Endothelial cell of umbilical vein (primary cell): ENCODE measurements around the gene CDO1. TPM values are rescaled to one million over a fixed set of nuclear protein-coding genes. Genes with fewer than 3 reads are reported as not detected.

Source experiments
- BruUV-seq: library from RNA; stranded (reverse); fragments of 400-500 nt; replicated peaks from 2 replicates; lab custom pipeline; 2021; lab: Mats Ljungman, UMichigan
- CTCF ChIA-PET: fragments of 300-600, 350-600 bp; sonication (Branson Sonifier 250); formaldehyde crosslinking; loops from one replicate; lab custom pipeline; 2021; ENCODE audit warnings: antibody characterized with exemption, inconsistent platforms; lab: Charles Lee
- POLR2A ChIA-PET: fragments of 300-600, 350-600 bp; sonication (Branson Sonifier 250); formaldehyde crosslinking; loops from one replicate; lab custom pipeline; 2021; ENCODE audit warnings: antibody characterized with exemption, inconsistent platforms; lab: Charles Lee
- DNase-seq: peaks from one replicate; pipeline ENCODE4 v3.0.0-alpha.2; 2011; ENCODE audit warnings: low read depth, low spot score
- FAIRE-seq: peaks from 2 replicates; lab custom pipeline; 2011; peaks lifted over from hg19 to GRCh38; lab: Jason Lieb, UNC
- H2AFZ ChIP-seq: 2 replicates; pipeline ENCODE4 v1.6.0; 2012; ENCODE audit warnings: low read depth, low read length, control low read depth, inconsistent platforms
- H3K27ac ChIP-seq: 2 replicates; pipeline ENCODE4 v1.5.1; 2011; ENCODE audit warnings: low read depth, mild to moderate bottlenecking, control low read depth, low read length, moderate library complexity; ENCODE audit not compliant: insufficient read depth
- H3K27me3 ChIP-seq, 2 experiments: 2 replicates each; pipeline versions ENCODE4 v1.6.0 to v1.6.1; 2011; ENCODE audit warnings: low read length in 2 of 2, mixed read lengths in 1 of 2; ENCODE audit not compliant: control insufficient read depth in 2 of 2, insufficient read depth in 2 of 2
- H3K36me3 ChIP-seq, 2 experiments: 2 replicates in 1 of 2; 3 replicates in 1 of 2; pipeline ENCODE4 v1.5.1; 2011; ENCODE audit warnings: low read length in 2 of 2, mild to moderate bottlenecking in 1 of 2, moderate library complexity in 1 of 2; ENCODE audit not compliant: control insufficient read depth in 2 of 2, insufficient read depth in 2 of 2; ENCODE audit errors: extremely low read depth in 1 of 2
- H3K4me1 ChIP-seq: 3 replicates; pipeline ENCODE4 v1.5.1; 2011; ENCODE audit warnings: mild to moderate bottlenecking, low read length; ENCODE audit not compliant: control insufficient read depth, insufficient read depth; ENCODE audit errors: extremely low read depth
- H3K4me2 ChIP-seq: 2 replicates; pipeline ENCODE4 v1.6.1; 2011; ENCODE audit warnings: low read length, control low read depth, mixed read lengths; ENCODE audit not compliant: insufficient read depth
- H3K4me3 ChIP-seq, 3 experiments: fragments of 200-600 bp in 1 of 3; sonication (generic), shearing (Covaris generic) in 1 of 3; replicated peaks in 1 of 3; 2 replicates each; pipeline ENCODE4 v1.5.1; 2011 to 2016; ENCODE audit warnings: control low read depth in 3 of 3, low read length in 3 of 3, mild to moderate bottlenecking in 2 of 3, inconsistent platforms in 1 of 3, low read depth in 1 of 3, moderate library complexity in 1 of 3; ENCODE audit not compliant: insufficient read depth in 1 of 3
- H3K79me2 ChIP-seq: 2 replicates; pipeline ENCODE4 v1.6.0; 2012; ENCODE audit warnings: low read length, inconsistent platforms; ENCODE audit not compliant: control insufficient read depth, insufficient read depth
- H3K9ac ChIP-seq: replicated peaks from 2 replicates; pipeline ENCODE3; 2011; ENCODE audit warnings: low read length, control low read depth; ENCODE audit not compliant: insufficient read depth; ENCODE audit errors: extremely low read depth
- H3K9me1 ChIP-seq: replicated peaks from 3 replicates; pipeline ENCODE4 v1.6.0; 2011; ENCODE audit warnings: mild to moderate bottlenecking, low read length; ENCODE audit not compliant: control insufficient read depth, insufficient read depth; ENCODE audit errors: extremely low read depth
- H3K9me3 ChIP-seq: replicated peaks from 2 replicates; pipeline ENCODE4 v1.5.1; 2012; ENCODE audit warnings: low read length, inconsistent platforms; ENCODE audit not compliant: control insufficient read depth, insufficient read depth
- H4K20me1 ChIP-seq: replicated peaks from 2 replicates; pipeline ENCODE3; 2011; ENCODE audit warnings: mild to moderate bottlenecking, low read length; ENCODE audit not compliant: control insufficient read depth, insufficient read depth; ENCODE audit errors: extremely low read depth
- CTCF ChIP-seq, 2 donors: IDR thresholded peaks; 1 replicate in 1 of 2; 2 replicates in 1 of 2; pipeline ENCODE4 v1.5.1; 2011; ENCODE audit warnings: low read length in 2 of 2, mild to moderate bottlenecking in 2 of 2, moderate library complexity in 2 of 2, control low read depth in 1 of 2, inconsistent platforms in 1 of 2, low read depth in 1 of 2; ENCODE audit not compliant: insufficient read depth in 1 of 2; ENCODE audit errors: extremely low read depth in 1 of 2
- EZH2 ChIP-seq: IDR thresholded peaks from 2 replicates; pipeline ENCODE4 v1.6.1; 2012; ENCODE audit warnings: borderline replicate concordance, low read depth, mild to moderate bottlenecking, moderate library complexity, low read length, inconsistent platforms; ENCODE audit not compliant: severe bottlenecking
- FOS ChIP-seq: IDR thresholded peaks from 2 replicates; pipeline ENCODE4 v1.6.1; 2011; ENCODE audit warnings: mild to moderate bottlenecking, low read length, moderate library complexity, borderline replicate concordance; ENCODE audit not compliant: insufficient read depth
- GATA2 ChIP-seq: IDR thresholded peaks from 2 replicates; pipeline ENCODE4 v1.7.0; 2011; ENCODE audit warnings: low read depth, mild to moderate bottlenecking, moderate library complexity, mixed read lengths, low read length; ENCODE audit not compliant: insufficient read length, insufficient read depth
- JUN ChIP-seq: IDR thresholded peaks from 2 replicates; pipeline ENCODE4 v1.6.1; 2011; ENCODE audit warnings: borderline replicate concordance, low read depth; ENCODE audit not compliant: insufficient read length, insufficient read depth
- MAX ChIP-seq: IDR thresholded peaks from 2 replicates; pipeline ENCODE4 v1.6.1; 2011; ENCODE audit not compliant: insufficient read depth, insufficient read length
- MYC ChIP-seq: IDR thresholded peaks from one replicate; pipeline ENCODE4 v1.6.1; 2011; ENCODE audit warnings: mild to moderate bottlenecking, low read depth, low read length
- POLR2A ChIP-seq: IDR thresholded peaks from 2 replicates; pipeline ENCODE4 v1.6.1; 2012; ENCODE audit warnings: low read depth, mild to moderate bottlenecking, control low read depth, low read length
- POLR2AphosphoS5 ChIP-seq: IDR thresholded peaks from 2 replicates; pipeline ENCODE4 v1.6.1; 2012; ENCODE audit warnings: low read depth, mild to moderate bottlenecking, control low read depth, low read length, moderate library complexity; ENCODE audit not compliant: insufficient read depth
- dilution Hi-C: fragments of 300-500 bp; cut with MboI; formaldehyde crosslinking; loops from one replicate; pipeline ENCODE4 v1.15.0; 2019; ENCODE audit warnings: low sequenced_read_pairs; ENCODE audit not compliant: extremely low pct_ligation_motif_present
- intact Hi-C: fragments of 100-400 bp; cut with micrococcal nuclease; formaldehyde crosslinking; loops from one replicate; pipeline ENCODE4 v1.10.0; 2022
- polyA plus RNA-seq, 4 experiments: library from polyadenylated mRNA; depleted of rRNA in 3 of 4; stranded (reverse) in 3 of 4; unstranded in 1 of 4; fragments of >200 nt; gene quantifications; 2 replicates each; pipeline versions ENCODE4 v1.2.1 to v1.2.3, GENCODE V29; 2011 to 2012; ENCODE audit warnings: missing spikeins in 1 of 4
- total RNA-seq: library from RNA; stranded (reverse); gene quantifications from 2 replicates; pipeline ENCODE4 v1.2.3, GENCODE V29; 2021

CDO1 gene
- total and polyA plus RNA-seq, 2 donors (not counting 3 experiments of a cell fraction or from before 2014, with no cell fraction given) = 1.3 to 1.7 TPM

DNA sequence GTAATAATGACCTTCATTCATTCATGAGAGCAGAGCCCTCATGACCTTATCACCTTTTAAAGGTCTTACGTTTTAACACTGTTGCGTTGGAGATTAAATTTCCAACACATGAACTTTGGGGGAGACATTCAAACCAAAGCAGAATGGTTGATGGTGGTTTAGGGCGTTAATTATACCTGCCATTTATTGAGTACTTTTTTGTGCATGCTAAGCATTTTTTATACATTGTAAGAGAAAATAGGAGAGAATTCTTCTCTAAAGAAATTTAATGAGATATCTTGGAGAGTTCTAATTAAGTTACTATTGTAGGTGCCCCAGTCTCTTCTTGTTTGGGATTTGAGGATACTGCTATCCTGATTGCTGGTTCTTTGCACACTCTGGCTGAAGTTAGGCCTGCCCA is 37.7 kb upstream of the CDO1 start:
- DNase-seq (no peak), FAIRE-seq (no peak)
- Histone ChIP-seq H3K4me2 (no peak overlapping the region), H3K9me3 (no peaks in the 10 kb centered on the region), H4K20me1 (peaks cover 17% of the 10 kb centered on the region), H3K9ac (no peak overlapping the region), H3K27ac (no peak overlapping the region), H3K27me3 (no peaks in the 10 kb centered on the region), H2AFZ (no peak overlapping the region), H3K36me3 (no peaks in the 10 kb centered on the region), H3K4me1 (peaks cover 19% of the 10 kb centered on the region), H3K9me1 (no peaks in the 10 kb centered on the region), H3K4me3 (no peak overlapping the region), H3K79me2 (peaks cover 68% of the 10 kb centered on the region)
- dilution Hi-C loops = no loop called here
- CTCF ChIA-PET = no interaction called here
- TF ChIP-seq MYC (no peak), CTCF (IDR thresholded peaks at IDR 0.05; ENCODE audit: extremely low read depth in 1 of 2, insufficient read depth in 1 of 2, low read depth in 1 of 2, low read length in 2 of 2) (no peak), EZH2 (no peak), MAX (no peak), FOS (no peak), POLR2A (no peak), POLR2AphosphoS5 (no peak), JUN (no peak), GATA2 (no peak)
- BruUV-seq = no TSS peak
- POLR2A ChIA-PET = no interaction called here
- intact Hi-C loops = no loop called here
